Upper lobe of left lung (tissue), 4 donors: ENCODE measurements around the gene COL15A1.

ENCODE experiments used
- EP300 ChIP-seq, 4 donors: sonication (generic); formaldehyde crosslinking; IDR thresholded peaks; one replicate each; pipeline ENCODE4 v1.5.1; 2017; ENCODE audit warnings: antibody characterized with exemption in 4 of 4, control low read depth in 2 of 4
- POLR2AphosphoS5 ChIP-seq, 2 donors: sonication (generic); formaldehyde crosslinking; IDR thresholded peaks; one replicate each; pipeline ENCODE4 v1.5.1; 2017; ENCODE audit warnings: antibody characterized with exemption in 2 of 2
- TF ChIP-seq, protein P1 (sequence below), 6 experiments: fragments of 450-650 bp in 4 of 6; fragments of 200-600 bp in 2 of 6; sonication (generic) in 2 of 6; IDR thresholded peaks; one replicate each; pipeline ENCODE4 v1.5.1; 2016 to 2019; ENCODE audit warnings: antibody characterized with exemption in 6 of 6

DNA sequence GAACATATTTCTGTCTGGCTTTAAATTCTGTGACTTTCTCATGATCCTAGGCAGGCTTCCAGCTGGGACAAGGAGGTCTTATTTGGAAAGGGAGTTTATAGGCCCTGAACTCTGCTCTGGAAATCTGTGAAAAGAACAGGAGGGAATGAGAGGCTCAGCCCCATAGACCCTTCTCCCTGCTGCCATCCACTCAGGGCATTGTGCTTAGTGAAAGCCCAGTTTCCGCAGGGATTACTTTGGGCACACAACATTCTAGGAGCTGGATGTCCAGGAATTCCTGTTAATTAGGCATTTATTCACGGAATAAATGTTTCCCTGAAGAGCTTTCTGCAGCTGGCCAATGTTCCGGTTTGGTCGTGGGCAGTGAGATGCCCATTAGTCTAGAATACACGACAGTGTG is 32.7 kb upstream of the COL15A1 start:
- TF ChIP-seq, protein P1, sequence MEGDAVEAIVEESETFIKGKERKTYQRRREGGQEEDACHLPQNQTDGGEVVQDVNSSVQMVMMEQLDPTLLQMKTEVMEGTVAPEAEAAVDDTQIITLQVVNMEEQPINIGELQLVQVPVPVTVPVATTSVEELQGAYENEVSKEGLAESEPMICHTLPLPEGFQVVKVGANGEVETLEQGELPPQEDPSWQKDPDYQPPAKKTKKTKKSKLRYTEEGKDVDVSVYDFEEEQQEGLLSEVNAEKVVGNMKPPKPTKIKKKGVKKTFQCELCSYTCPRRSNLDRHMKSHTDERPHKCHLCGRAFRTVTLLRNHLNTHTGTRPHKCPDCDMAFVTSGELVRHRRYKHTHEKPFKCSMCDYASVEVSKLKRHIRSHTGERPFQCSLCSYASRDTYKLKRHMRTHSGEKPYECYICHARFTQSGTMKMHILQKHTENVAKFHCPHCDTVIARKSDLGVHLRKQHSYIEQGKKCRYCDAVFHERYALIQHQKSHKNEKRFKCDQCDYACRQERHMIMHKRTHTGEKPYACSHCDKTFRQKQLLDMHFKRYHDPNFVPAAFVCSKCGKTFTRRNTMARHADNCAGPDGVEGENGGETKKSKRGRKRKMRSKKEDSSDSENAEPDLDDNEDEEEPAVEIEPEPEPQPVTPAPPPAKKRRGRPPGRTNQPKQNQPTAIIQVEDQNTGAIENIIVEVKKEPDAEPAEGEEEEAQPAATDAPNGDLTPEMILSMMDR (IDR thresholded peaks at IDR 0.05) = no peak
- TF ChIP-seq POLR2AphosphoS5 (IDR thresholded peaks at IDR 0.05) (no peak), EP300 (IDR thresholded peaks at IDR 0.05) (no peak)
